Naive thymus-derived CD4-positive, alpha-beta T cell (primary cell): ENCODE data around the gene RDH5. TPM values are rescaled to one million over a fixed set of nuclear protein-coding genes. Genes with fewer than 3 reads are reported as not detected.
A peak's percentile ranks its signal among the peaks of the same experiment; 100 is the strongest.

ENCODE experiments used
- ATAC-seq: fragments of 150-1000 bp; cut with Tn5 transposase; 2 replicates; pipeline ENCODE4 v1.10.0; 2021; ENCODE audit warnings: mild to moderate bottlenecking, moderate library complexity
- CTCF ChIA-PET: fragments of 350-600 bp; sonication (Branson Sonifier 250); formaldehyde crosslinking; loops from one replicate; lab custom pipeline; 2021; ENCODE audit warnings: antibody characterized with exemption; lab: Charles Lee
- POLR2A ChIA-PET: fragments of 350-600 bp; sonication (Branson Sonifier 250); formaldehyde crosslinking; loops from one replicate; lab custom pipeline; 2021; ENCODE audit warnings: antibody characterized with exemption, inconsistent platforms; lab: Charles Lee
- DNase-seq, 9 donors: peaks; one replicate each; pipeline versions ENCODE4 v3.0.0 to v3.0.0-alpha.2; 2020 to 2022; ENCODE audit warnings: mixed read lengths in 1 of 9
- H3K27ac ChIP-seq: one replicate; pipeline ENCODE4 v1.7.0; 2013; ENCODE audit warnings: mild to moderate bottlenecking, low read depth, low read length, moderate library complexity
- H3K27me3 ChIP-seq, 2 donors: one replicate each; pipeline ENCODE4 v1.7.0; 2013; ENCODE audit warnings: low read length in 2 of 2, mild to moderate bottlenecking in 2 of 2, moderate library complexity in 2 of 2; ENCODE audit not compliant: control insufficient read depth in 2 of 2, insufficient read depth in 2 of 2
- H3K36me3 ChIP-seq, 3 experiments: 1 replicate in 2 of 3; 2 replicates in 1 of 3; pipeline ENCODE4 v1.7.0; 2013; ENCODE audit warnings: low read length in 3 of 3, mild to moderate bottlenecking in 3 of 3, moderate library complexity in 1 of 3; ENCODE audit not compliant: insufficient read depth in 3 of 3, control insufficient read depth in 2 of 3
- H3K4me1 ChIP-seq, 2 donors: one replicate each; pipeline ENCODE4 v1.7.0; 2013; ENCODE audit warnings: low read length in 2 of 2, mild to moderate bottlenecking in 2 of 2, moderate library complexity in 1 of 2; ENCODE audit not compliant: control insufficient read depth in 2 of 2, insufficient read depth in 2 of 2
- H3K4me3 ChIP-seq: 2 replicates; pipeline ENCODE4 v1.7.0; 2013; ENCODE audit warnings: mild to moderate bottlenecking, low read length
- H3K9me3 ChIP-seq, 3 experiments: 1 replicate in 2 of 3; 2 replicates in 1 of 3; pipeline ENCODE4 v1.7.0; 2013; ENCODE audit warnings: low read length in 3 of 3; ENCODE audit not compliant: control insufficient read depth in 2 of 3
- H3K27ac Mint-ChIP-seq, 9 donors: one replicate each; pipeline ENCODE4 v1.8.0; 2020 to 2022; ENCODE audit warnings: mixed read lengths in 9 of 9, mild to moderate bottlenecking in 8 of 9, moderate library complexity in 5 of 9, inconsistent platforms in 2 of 9
- H3K27me3 Mint-ChIP-seq, 5 donors: one replicate each; pipeline ENCODE4 v1.8.0; 2021 to 2022; ENCODE audit warnings: mixed read lengths in 5 of 5, mild to moderate bottlenecking in 1 of 5
- H3K36me3 Mint-ChIP-seq, 5 donors: one replicate each; pipeline ENCODE4 v1.8.0; 2020 to 2022; ENCODE audit warnings: mixed read lengths in 5 of 5, mild to moderate bottlenecking in 3 of 5, inconsistent platforms in 1 of 5
- H3K4me1 Mint-ChIP-seq, 7 donors: one replicate each; pipeline ENCODE4 v1.8.0; 2020 to 2022; ENCODE audit warnings: mixed read lengths in 7 of 7, mild to moderate bottlenecking in 3 of 7, inconsistent platforms in 1 of 7
- H3K4me3 Mint-ChIP-seq, 10 donors: one replicate each; pipeline ENCODE4 v1.8.0; 2020 to 2022; ENCODE audit warnings: mild to moderate bottlenecking in 10 of 10, mixed read lengths in 10 of 10, moderate library complexity in 6 of 10, inconsistent platforms in 2 of 10
- H3K9me3 Mint-ChIP-seq, 11 donors: one replicate each; pipeline ENCODE4 v1.8.0; 2020 to 2022; ENCODE audit warnings: mixed read lengths in 11 of 11, mild to moderate bottlenecking in 4 of 11, inconsistent platforms in 1 of 11, moderate library complexity in 1 of 11
- intact Hi-C, 2 donors: fragments of 100-400 bp; cut with micrococcal nuclease; formaldehyde crosslinking; loops; one replicate each; pipeline ENCODE4 v1.15.1; 2023
- polyA plus RNA-seq, 2 donors: library from polyadenylated mRNA; unstranded; fragments of 300-500 nt; fragmentation: Illumina TruSeq; gene quantifications; one replicate each; pipeline ENCODE4 v1.2.3, GENCODE V29; 2021
- total RNA-seq, 6 experiments: library from RNA in 5 of 6; stranded (reverse) in 5 of 6; gene quantifications; 1 replicate in 5 of 6; 2 replicates in 1 of 6; pipeline ENCODE4 v1.2.3 and lab custom pipeline; 2021 to 2026

The RDH5 gene
- total and polyA plus RNA-seq, 7 experiments from 2014 or later: 0.67 to 24.9 (median 14.9) TPM

GRCh38 chr12:55724940-55725309 lies 4.7 kb downstream of the RDH5 start:
- Histone ChIP-seq H3K4me3 (no peak overlapping the region), H3K27me3 (no peaks in the 10 kb centered on the region), H3K36me3 (peaks cover 0 to 7% (median 4%) of the 10 kb centered on the region in 3 experiments), H3K27ac (no peak overlapping the region), H3K4me1 (peaks cover 13 to 14% of the 10 kb centered on the region in 2 donors), H3K9me3 (no peaks in the 10 kb centered on the region)
- ATAC-seq (no peak), DNase-seq (no peak)
- no peaks in the 10 kb centered on the region for H3K27me3 Mint-ChIP-seq
- peaks cover 23 to 39% (median 30%) of the 10 kb centered on the region in 7 donors for H3K4me1 Mint-ChIP-seq
- intact Hi-C loops: loop anchor here (1.0 kb wide), 1 partner anchor 12 kb away; no protein-coding TSS in a partner anchor
- peak overlapping the region in 1 of 10 donors; percentile 6 for H3K4me3 Mint-ChIP-seq
- ChIA-PET POLR2A (interaction anchor here (1.4 to 4.1 kb wide), 3 partner anchors 9 to 93 kb away, joined by 5 to 29 read pairs (median 8); partner anchors contain the start of genes BLOC1S1, ORMDL2 and SARNP), CTCF (interaction anchor here (0.7 to 3.7 kb wide), 5 partner anchors 9 to 230 kb away, joined by 3 to 44 read pairs (median 4); partner anchors contain the start of genes ORMDL2 and SARNP)
- peak overlapping the region; percentile 9 to 80 (median 64) for H3K27ac Mint-ChIP-seq
- H3K9me3 Mint-ChIP-seq: no peaks in the 10 kb centered on the region
- peaks cover 0 to 12% (median 0%) of the 10 kb centered on the region in 5 donors for H3K36me3 Mint-ChIP-seq

- Mint-ChIP-seq H3K4me3 (peak overlapping the region in 2 of 10 donors; percentile 41 to 74), H3K27ac (peak overlapping the region in 7 of 9 donors; percentile 9 to 80 (median 52)), H3K4me1 (peaks cover 29 to 41% (median 35%) of the 10 kb centered on the region in 7 donors), H3K9me3 (no peaks in the 10 kb centered on the region), H3K36me3 (peaks cover 0 to 12% (median 0%) of the 10 kb centered on the region in 5 donors), H3K27me3 (no peaks in the 10 kb centered on the region)
- DNase-seq: no peak
- ATAC-seq: no peak
- ChIA-PET CTCF (interaction anchor here (1.3 to 3.7 kb wide), 4 partner anchors 8 to 92 kb away, joined by 4 to 44 read pairs (median 6); partner anchors contain the start of genes ORMDL2 and SARNP), POLR2A (interaction anchor here (1.4 to 4.1 kb wide), 2 partner anchors 9 to 12 kb away, joined by 8 to 29 read pairs; partner anchors contain the start of gene BLOC1S1)
- intact Hi-C loops: no loop called here
- H3K36me3 ChIP-seq: peaks cover 0 to 1% (median 0%) of the 10 kb centered on the region in 3 experiments
- H3K27ac ChIP-seq: no peak overlapping the region
- peaks cover 13 to 20% of the 10 kb centered on the region in 2 donors for H3K4me1 ChIP-seq
- no peaks in the 10 kb centered on the region for H3K27me3 ChIP-seq
- H3K4me3 ChIP-seq: no peak overlapping the region
- H3K9me3 ChIP-seq: no peaks in the 10 kb centered on the region
These were observed 5.4 kb downstream of the RDH5 start for GRCh38 chr12:55725556-55725955.

- Mint-ChIP-seq H3K4me1 (peaks cover 33 to 46% (median 38%) of the 10 kb centered on the region in 7 donors), H3K36me3 (peaks cover 0 to 12% (median 0%) of the 10 kb centered on the region in 5 donors), H3K9me3 (no peaks in the 10 kb centered on the region), H3K27me3 (no peaks in the 10 kb centered on the region), H3K27ac (peak overlapping the region; percentile 49 to 88 (median 84)), H3K4me3 (peak overlapping the region; percentile 64 to 94 (median 78))
- ChIA-PET POLR2A (no interaction called here), CTCF (interaction anchor here (1.2 kb wide), 1 partner anchor 10 kb away, joined by 5 read pairs; no protein-coding TSS in a partner anchor)
- no peaks in the 10 kb centered on the region for H3K9me3 ChIP-seq
- DNase-seq: no peak
- no peak for ATAC-seq
- H3K4me3 ChIP-seq: no peak overlapping the region
- H3K27ac ChIP-seq: peak overlapping the region; percentile 23
- H3K4me1 ChIP-seq: peaks cover 13 to 20% of the 10 kb centered on the region in 2 donors
- intact Hi-C loops: no loop called here
- no peaks in the 10 kb centered on the region for H3K27me3 ChIP-seq
- no peaks in the 10 kb centered on the region for H3K36me3 ChIP-seq
These were observed 6.8 kb downstream of the RDH5 start for GRCh38 chr12:55726971-55727370.

- Mint-ChIP-seq H3K27ac (peak overlapping the region; percentile 78 to 88 (median 85)), H3K4me1 (peaks cover 33 to 46% (median 38%) of the 10 kb centered on the region in 7 donors), H3K36me3 (peaks cover 0 to 12% (median 0%) of the 10 kb centered on the region in 5 donors), H3K27me3 (no peaks in the 10 kb centered on the region), H3K4me3 (peak overlapping the region; percentile 64 to 94 (median 78)), H3K9me3 (no peaks in the 10 kb centered on the region)
- ATAC-seq (no peak), DNase-seq (no peak)
- H3K9me3 ChIP-seq: no peaks in the 10 kb centered on the region
- ChIA-PET CTCF (interaction anchor here (1.2 kb wide), 1 partner anchor 10 kb away, joined by 5 read pairs; no protein-coding TSS in a partner anchor), POLR2A (interaction anchor here (0.6 kb wide), 1 partner anchor 100 kb away, joined by 3 read pairs; no protein-coding TSS in a partner anchor)
- intact Hi-C loops: loop anchor here in 1 of 2 donors (2.0 kb wide), 2 partner anchors 81 to 201 kb away; no protein-coding TSS in a partner anchor
- peak overlapping the region; percentile 97 for H3K4me3 ChIP-seq
- no peaks in the 10 kb centered on the region for H3K36me3 ChIP-seq
- H3K27me3 ChIP-seq: no peaks in the 10 kb centered on the region
- peaks cover 13 to 20% of the 10 kb centered on the region in 2 donors for H3K4me1 ChIP-seq
- peak overlapping the region; percentile 74 for H3K27ac ChIP-seq
These were observed 7.5 kb downstream of the RDH5 start for GRCh38 chr12:55727643-55728185.

- no peaks in the 10 kb centered on the region for H3K9me3 Mint-ChIP-seq
- ChIA-PET POLR2A (interaction anchor here (0.6 to 2.6 kb wide), 4 partner anchors 10 to 199 kb away, joined by 3 to 31 read pairs (median 14); partner anchors contain the start of genes BLOC1S1 and PYM1), CTCF (interaction anchor here (2.3 kb wide), 1 partner anchor 10 kb away, joined by 32 read pairs; no protein-coding TSS in a partner anchor)
- Histone ChIP-seq H3K27me3 (no peaks in the 10 kb centered on the region), H3K4me1 (peaks cover 13 to 20% of the 10 kb centered on the region in 2 donors), H3K4me3 (peak overlapping the region; percentile 97), H3K9me3 (no peaks in the 10 kb centered on the region), H3K36me3 (no peaks in the 10 kb centered on the region), H3K27ac (peak overlapping the region; percentile 74)
- peaks cover 0 to 10% (median 0%) of the 10 kb centered on the region in 5 donors for H3K36me3 Mint-ChIP-seq
- intact Hi-C loops: loop anchor here in 1 of 2 donors (2.0 kb wide), 2 partner anchors 82 to 200 kb away; no protein-coding TSS in a partner anchor
- DNase-seq (peak in 1 of 9 donors; percentile 52), ATAC-seq (peak; percentile 2)
- peaks cover 33 to 46% (median 38%) of the 10 kb centered on the region in 7 donors for H3K4me1 Mint-ChIP-seq
- H3K4me3 Mint-ChIP-seq: peak overlapping the region; percentile 64 to 94 (median 80)
- no peaks in the 10 kb centered on the region for H3K27me3 Mint-ChIP-seq
- H3K27ac Mint-ChIP-seq: peak overlapping the region in 7 of 9 donors; percentile 40 to 88 (median 70)
These were observed 8.2 kb downstream of the RDH5 start for GRCh38 chr12:55728186-55728938.
